Upper lobe of left lung (tissue), 6 donors: ENCODE measurements around the gene RBM33. TPM values are rescaled to one million over a fixed set of nuclear protein-coding genes. Genes with fewer than 3 reads are reported as not detected.

Source experiments
- ATAC-seq, 2 donors: fragments of 200-7000 bp; cut with Tn5 transposase; one replicate each; pipeline ENCODE4 v1.9.1; 2022; ENCODE audit warnings: mild to moderate bottlenecking in 2 of 2, moderate library complexity in 2 of 2; ENCODE audit not compliant: low FRiP score in 2 of 2
- DNase-seq, 2 donors: peaks; one replicate each; pipeline ENCODE4 v3.0.0-alpha.2; 2019 to 2020
- H3K27ac ChIP-seq, 4 donors: fragments of 200-600 bp; sonication (generic); one replicate each; pipeline ENCODE4 v1.5.1; 2016 to 2019
- H3K27me3 ChIP-seq, 4 donors: fragments of 200-600 bp; sonication (generic); one replicate each; pipeline ENCODE4 v1.5.1; 2017 to 2019
- H3K36me3 ChIP-seq, 4 donors: fragments of 200-600 bp; sonication (generic); one replicate each; pipeline ENCODE4 v1.5.1; 2016 to 2019
- H3K4me1 ChIP-seq, 4 donors: fragments of 200-600 bp; sonication (generic); one replicate each; pipeline ENCODE4 v1.5.1; 2018 to 2019
- H3K4me3 ChIP-seq, 4 donors: fragments of 200-600 bp; sonication (generic); one replicate each; pipeline ENCODE4 v1.5.1; 2017 to 2019; ENCODE audit warnings: mild to moderate bottlenecking in 2 of 4, moderate library complexity in 1 of 4
- H3K9me3 ChIP-seq, 4 donors: fragments of 200-600 bp; sonication (generic); one replicate each; pipeline ENCODE4 v1.5.1; 2018 to 2019
- CTCF ChIP-seq, 6 experiments: fragments of 450-650 bp in 4 of 6; fragments of 200-600 bp in 2 of 6; sonication (generic) in 2 of 6; IDR thresholded peaks; one replicate each; pipeline ENCODE4 v1.5.1; 2016 to 2019; ENCODE audit warnings: antibody characterized with exemption in 6 of 6
- EP300 ChIP-seq, 4 donors: sonication (generic); formaldehyde crosslinking; IDR thresholded peaks; one replicate each; pipeline ENCODE4 v1.5.1; 2017; ENCODE audit warnings: antibody characterized with exemption in 4 of 4, control low read depth in 2 of 4
- POLR2A ChIP-seq, 4 donors: fragments of 450-650 bp; IDR thresholded peaks; one replicate each; pipeline ENCODE4 v1.5.1; 2016 to 2017; ENCODE audit warnings: antibody characterized with exemption in 4 of 4, mild to moderate bottlenecking in 2 of 4
- POLR2AphosphoS5 ChIP-seq, 2 donors: sonication (generic); formaldehyde crosslinking; IDR thresholded peaks; one replicate each; pipeline ENCODE4 v1.5.1; 2017; ENCODE audit warnings: antibody characterized with exemption in 2 of 2
- WGBS, 2 donors: methylation state at CpG; one replicate each; pipeline ENCODE4 v1.1.5; 2017 to 2018; 5-methylcytosine and 5-hydroxymethylcytosine counted together
- total RNA-seq, 6 donors: library from RNA; depleted of rRNA in 4 of 6; stranded (reverse); fragments of >200 nt in 4 of 6; gene quantifications; one replicate each; pipeline versions ENCODE4 v1.1.0 to v1.2.1, GENCODE V29; 2016 to 2021
- donor health status: DM: no; HTN: no; CAD: no; lungs with moderate emphysema.
- donor health status: DM: no; HTN: yes; CAD: no; lungs with severe emphysema.

The RBM33 gene
- total RNA-seq, 6 donors from 2014 or later = 40.6 to 179 (median 76.4) TPM

GRCh38 chr7:155635817-155636216 is 8.6 kb upstream of the RBM33 start:
- WGBS, 2 donors = 97% methylated on average over 3 of the region's 3 CpGs
- no peak for DNase-seq
- no peak for TF ChIP-seq EP300 (IDR thresholded peaks at IDR 0.05)
- TF ChIP-seq POLR2A (IDR thresholded peaks at IDR 0.05) = no peak
- TF ChIP-seq CTCF (IDR thresholded peaks at IDR 0.05) = no peak
- no peak for TF ChIP-seq POLR2AphosphoS5 (IDR thresholded peaks at IDR 0.05)

GRCh38 chr7:155637155-155637554 is 7.3 kb upstream of the RBM33 start:
- WGBS, 2 donors = 81 to 85% methylated on average over 4 of the region's 4 CpGs
- no peak overlapping the region for H3K27ac ChIP-seq
- H3K27me3 ChIP-seq = no peaks in the 10 kb centered on the region
- ATAC-seq (no peak), DNase-seq (no peak)
- H3K9me3 ChIP-seq = no peaks in the 10 kb centered on the region
- no peak for TF ChIP-seq CTCF (IDR thresholded peaks at IDR 0.05)
- TF ChIP-seq POLR2A (IDR thresholded peaks at IDR 0.05) = no peak
- no peak for TF ChIP-seq POLR2AphosphoS5 (IDR thresholded peaks at IDR 0.05)
- no peak for TF ChIP-seq EP300 (IDR thresholded peaks at IDR 0.05)
- H3K36me3 ChIP-seq = peaks cover 0 to 13% (median 0%) of the 10 kb centered on the region in 4 donors
- no peaks in the 10 kb centered on the region for H3K4me1 ChIP-seq
- H3K4me3 ChIP-seq = no peak overlapping the region

More at GRCh38 chr7:155635817-155636216, 8.6 kb upstream of the RBM33 start:
- Histone ChIP-seq H3K27ac (no peak overlapping the region), H3K9me3 (no peaks in the 10 kb centered on the region), H3K27me3 (no peaks in the 10 kb centered on the region), H3K4me3 (no peak overlapping the region), H3K4me1 (no peaks in the 10 kb centered on the region), H3K36me3 (peaks cover 0 to under 1% (median 0%) of the 10 kb centered on the region in 4 donors)
- no peak for ATAC-seq

- Histone ChIP-seq H3K4me1 (peaks cover 0 to 4% (median 3%) of the 10 kb centered on the region in 4 donors), H3K4me3 (no peak overlapping the region), H3K27me3 (no peaks in the 10 kb centered on the region), H3K9me3 (no peaks in the 10 kb centered on the region), H3K27ac (no peak overlapping the region), H3K36me3 (peaks cover 0 to 13% (median 0%) of the 10 kb centered on the region in 4 donors)
- ATAC-seq (no peak), DNase-seq (no peak)
- no peak for TF ChIP-seq POLR2A (IDR thresholded peaks at IDR 0.05)
- TF ChIP-seq EP300 (IDR thresholded peaks at IDR 0.05) = no peak
- TF ChIP-seq CTCF (IDR thresholded peaks at IDR 0.05) = no peak
- no peak for TF ChIP-seq POLR2AphosphoS5 (IDR thresholded peaks at IDR 0.05)
- WGBS, 2 donors = 83 to 92% methylated on average over 6 of the region's 6 CpGs
These were observed 6.1 kb upstream of the RBM33 start for GRCh38 chr7:155638366-155638765.

GRCh38 chr7:155639958-155640520 is 4.4 kb upstream of the RBM33 start:
- H3K36me3 ChIP-seq = peaks cover 0 to 13% (median 0%) of the 10 kb centered on the region in 4 donors
- DNase-seq (no peak), ATAC-seq (no peak)
- WGBS, 2 donors = 100% methylated on average over 1 of the region's 1 CpG
- no peak for TF ChIP-seq POLR2AphosphoS5 (IDR thresholded peaks at IDR 0.05)
- no peak for TF ChIP-seq CTCF (IDR thresholded peaks at IDR 0.05)
- TF ChIP-seq EP300 (IDR thresholded peaks at IDR 0.05) = no peak
- TF ChIP-seq POLR2A (IDR thresholded peaks at IDR 0.05) = no peak
- peaks cover 0 to 8% (median 7%) of the 10 kb centered on the region in 4 donors for H3K4me1 ChIP-seq
- no peaks in the 10 kb centered on the region for H3K27me3 ChIP-seq
- H3K27ac ChIP-seq = no peak overlapping the region
- H3K9me3 ChIP-seq = no peaks in the 10 kb centered on the region
- no peak overlapping the region for H3K4me3 ChIP-seq

- Histone ChIP-seq H3K4me1 (peaks cover 3 to 13% (median 10%) of the 10 kb centered on the region in 4 donors), H3K27me3 (no peaks in the 10 kb centered on the region), H3K4me3 (no peak overlapping the region), H3K27ac (no peak overlapping the region), H3K36me3 (peaks cover 0 to 13% (median 0%) of the 10 kb centered on the region in 4 donors), H3K9me3 (no peaks in the 10 kb centered on the region)
- TF ChIP-seq POLR2AphosphoS5 (IDR thresholded peaks at IDR 0.05) (no peak), POLR2A (IDR thresholded peaks at IDR 0.05) (no peak), EP300 (IDR thresholded peaks at IDR 0.05) (no peak), CTCF (IDR thresholded peaks at IDR 0.05) (no peak)
- WGBS, 2 donors = 97 to 100% methylated on average over 4 of the region's 4 CpGs
- DNase-seq (no peak), ATAC-seq (no peak)
These were observed 3.8 kb upstream of the RBM33 start for GRCh38 chr7:155640629-155641028.
